Osteoblast (primary cell): ENCODE measurements around the gene MPC2. TPM values are rescaled to one million over a fixed set of nuclear protein-coding genes. Genes with fewer than 3 reads are reported as not detected.

ENCODE experiments used
- DNase-seq: peaks from one replicate; pipeline ENCODE4 v3.0.0; 2011; ENCODE audit warnings: low spot score, mixed read lengths; ENCODE audit not compliant: insufficient read length; ENCODE audit errors: missing footprints
- H2AFZ ChIP-seq: 2 replicates; pipeline ENCODE4 v1.6.0; 2011; ENCODE audit warnings: mild to moderate bottlenecking, low read length
- H3K27ac ChIP-seq: 2 replicates; pipeline ENCODE4 v1.5.1; 2011; ENCODE audit warnings: mild to moderate bottlenecking, low read depth, low read length, moderate library complexity
- H3K27me3 ChIP-seq: 2 replicates; pipeline ENCODE4 v1.6.0; 2012; ENCODE audit warnings: mild to moderate bottlenecking, control low read depth, inconsistent platforms, low read length, moderate library complexity; ENCODE audit not compliant: insufficient read depth
- H3K36me3 ChIP-seq: 2 replicates; pipeline ENCODE4 v1.5.1; 2011; ENCODE audit warnings: mild to moderate bottlenecking, low read length, control low read depth, moderate library complexity; ENCODE audit not compliant: insufficient read depth
- H3K4me1 ChIP-seq: 2 replicates; pipeline ENCODE4 v1.5.1; 2011; ENCODE audit warnings: mild to moderate bottlenecking, low read length, control low read depth, moderate library complexity; ENCODE audit not compliant: insufficient read depth
- H3K4me2 ChIP-seq: 2 replicates; pipeline ENCODE4 v1.6.0; 2011; ENCODE audit warnings: mild to moderate bottlenecking, low read length; ENCODE audit not compliant: insufficient read depth
- H3K4me3 ChIP-seq: fragments of 200-600 bp; sonication (generic); 3 replicates; pipeline ENCODE4 v1.5.1; 2012; ENCODE audit warnings: mild to moderate bottlenecking, low read length, inconsistent platforms; ENCODE audit not compliant: insufficient read depth
- H3K79me2 ChIP-seq: 2 replicates; pipeline ENCODE4 v1.6.0; 2012; ENCODE audit warnings: mild to moderate bottlenecking, low read length, control low read depth, inconsistent platforms; ENCODE audit not compliant: insufficient read depth
- H3K9me3 ChIP-seq: 2 replicates; pipeline ENCODE4 v1.5.1; 2011; ENCODE audit warnings: low read depth, low read length, control low read depth
- H4K20me1 ChIP-seq: 2 replicates; pipeline ENCODE4 v1.6.0; 2012; ENCODE audit warnings: mild to moderate bottlenecking, low read length, control low read depth; ENCODE audit not compliant: insufficient read depth
- CTCF ChIP-seq: IDR thresholded peaks from 2 replicates; pipeline ENCODE4 v1.5.1; 2011; ENCODE audit warnings: mild to moderate bottlenecking, low read depth, low read length, moderate library complexity; ENCODE audit errors: extremely low read depth
- total RNA-seq: library from RNA; depleted of rRNA; stranded (reverse); fragments of >200 nt; gene quantifications from 2 replicates; pipeline ENCODE4 v1.2.3, GENCODE V29; 2012

Gene MPC2
- total RNA-seq, 1 donor, result 34.7 TPM

GRCh38 chr1:167882376-167882775 is 54.5 kb downstream of the MPC2 start:
- TF ChIP-seq CTCF, result no peak
- Histone ChIP-seq H3K27ac (no peak overlapping the region), H3K27me3 (no peaks in the 10 kb centered on the region), H4K20me1 (no peaks in the 10 kb centered on the region), H3K79me2 (no peaks in the 10 kb centered on the region), H2AFZ (no peak overlapping the region), H3K4me2 (no peak overlapping the region), H3K4me3 (no peak overlapping the region), H3K9me3 (no peaks in the 10 kb centered on the region), H3K4me1 (peaks cover 21% of the 10 kb centered on the region), H3K36me3 (no peaks in the 10 kb centered on the region)
- DNase-seq, result no peak

- H3K36me3 ChIP-seq, result no peaks in the 10 kb centered on the region
- no peaks in the 10 kb centered on the region for H3K79me2 ChIP-seq
- TF ChIP-seq CTCF, result no peak
- no peak overlapping the region for H3K27ac ChIP-seq
- no peak overlapping the region for H3K4me3 ChIP-seq
- no peak overlapping the region for H2AFZ ChIP-seq
- H4K20me1 ChIP-seq, result no peaks in the 10 kb centered on the region
- no peak for DNase-seq
- no peaks in the 10 kb centered on the region for H3K9me3 ChIP-seq
- H3K4me2 ChIP-seq, result no peak overlapping the region
- H3K27me3 ChIP-seq, result no peaks in the 10 kb centered on the region
- H3K4me1 ChIP-seq, result peaks cover 21% of the 10 kb centered on the region
Observed at GRCh38 chr1:167881786-167882185, 55.1 kb downstream of the MPC2 start.

GRCh38 chr1:167881069-167881468 is 55.8 kb downstream of the MPC2 start:
- Histone ChIP-seq H4K20me1 (no peaks in the 10 kb centered on the region), H2AFZ (no peak overlapping the region), H3K9me3 (no peaks in the 10 kb centered on the region), H3K36me3 (no peaks in the 10 kb centered on the region), H3K4me2 (peak overlapping the region; percentile 9), H3K27ac (peak overlapping the region; percentile 41), H3K4me3 (no peak overlapping the region), H3K27me3 (no peaks in the 10 kb centered on the region), H3K79me2 (no peaks in the 10 kb centered on the region), H3K4me1 (peaks cover 21% of the 10 kb centered on the region)
- TF ChIP-seq CTCF, result no peak
- DNase-seq, result peak; percentile 83

GRCh38 chr1:167880580-167881021 is 56.3 kb downstream of the MPC2 start:
- H3K4me2 ChIP-seq, result peak overlapping the region; percentile 9
- H3K36me3 ChIP-seq, result no peaks in the 10 kb centered on the region
- no peak for TF ChIP-seq CTCF
- peak overlapping the region; percentile 41 for H3K27ac ChIP-seq
- no peaks in the 10 kb centered on the region for H3K9me3 ChIP-seq
- no peak for DNase-seq
- no peak overlapping the region for H3K4me3 ChIP-seq
- H3K79me2 ChIP-seq, result no peaks in the 10 kb centered on the region
- no peaks in the 10 kb centered on the region for H4K20me1 ChIP-seq
- no peaks in the 10 kb centered on the region for H3K27me3 ChIP-seq
- H3K4me1 ChIP-seq, result peaks cover 21% of the 10 kb centered on the region
- H2AFZ ChIP-seq, result no peak overlapping the region
